ENCODE data around the gene CDC73. TPM values are rescaled to one million over a fixed set of nuclear protein-coding genes. Genes with fewer than 3 reads are reported as not detected.

CDC73 gene
- total RNA-seq, 1 donor from 2014 or later = 15.1 TPM

GRCh38 chr1:193118803-193119730, 2.8 kb upstream of the CDC73 start:
- H3K4me3 ChIP-seq (ENCODE audit: low read depth, low read length) = no peak overlapping the region
- no peak for DNase-seq (ENCODE audit: low read depth)
- TF ChIP-seq, protein P1, sequence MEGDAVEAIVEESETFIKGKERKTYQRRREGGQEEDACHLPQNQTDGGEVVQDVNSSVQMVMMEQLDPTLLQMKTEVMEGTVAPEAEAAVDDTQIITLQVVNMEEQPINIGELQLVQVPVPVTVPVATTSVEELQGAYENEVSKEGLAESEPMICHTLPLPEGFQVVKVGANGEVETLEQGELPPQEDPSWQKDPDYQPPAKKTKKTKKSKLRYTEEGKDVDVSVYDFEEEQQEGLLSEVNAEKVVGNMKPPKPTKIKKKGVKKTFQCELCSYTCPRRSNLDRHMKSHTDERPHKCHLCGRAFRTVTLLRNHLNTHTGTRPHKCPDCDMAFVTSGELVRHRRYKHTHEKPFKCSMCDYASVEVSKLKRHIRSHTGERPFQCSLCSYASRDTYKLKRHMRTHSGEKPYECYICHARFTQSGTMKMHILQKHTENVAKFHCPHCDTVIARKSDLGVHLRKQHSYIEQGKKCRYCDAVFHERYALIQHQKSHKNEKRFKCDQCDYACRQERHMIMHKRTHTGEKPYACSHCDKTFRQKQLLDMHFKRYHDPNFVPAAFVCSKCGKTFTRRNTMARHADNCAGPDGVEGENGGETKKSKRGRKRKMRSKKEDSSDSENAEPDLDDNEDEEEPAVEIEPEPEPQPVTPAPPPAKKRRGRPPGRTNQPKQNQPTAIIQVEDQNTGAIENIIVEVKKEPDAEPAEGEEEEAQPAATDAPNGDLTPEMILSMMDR (conservative IDR thresholded peaks at IDR 0.05; ENCODE audit: low read depth, low read length) = no peak

DNA sequence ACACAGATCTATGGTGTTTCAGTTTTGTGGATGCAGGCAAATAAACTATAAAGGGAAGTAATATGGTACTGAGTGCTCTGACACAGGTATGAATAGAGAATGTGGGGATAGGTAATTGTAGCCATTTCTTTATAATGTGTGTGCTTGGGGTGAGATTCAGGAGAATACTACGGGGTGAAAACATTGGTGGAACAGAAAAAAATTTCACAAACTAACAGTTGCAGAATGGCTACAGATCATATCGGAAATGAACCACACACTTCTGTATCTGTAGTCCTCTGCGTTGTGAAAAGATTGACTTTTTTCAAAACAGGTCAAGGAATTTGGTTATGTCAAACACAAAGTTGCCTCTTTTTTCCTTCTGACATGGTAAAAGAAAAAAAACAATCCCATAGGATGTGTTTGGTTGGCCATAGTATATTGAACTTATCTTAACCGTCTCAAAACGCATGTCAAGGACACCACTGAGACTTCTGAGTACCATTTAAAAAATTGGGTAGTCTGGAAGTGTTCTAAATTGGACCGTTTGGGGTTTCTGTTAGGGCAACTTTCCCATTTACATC, 1.1 kb upstream of the CDC73 start:
- DNase-seq (ENCODE audit: low read depth) = no peak
- H3K4me3 ChIP-seq (ENCODE audit: low read depth, low read length) = peak overlapping the region; percentile 96
- TF ChIP-seq, protein P1 (conservative IDR thresholded peaks at IDR 0.05; ENCODE audit: low read depth, low read length) = no peak

- TF ChIP-seq, protein P1 (conservative IDR thresholded peaks at IDR 0.05; ENCODE audit: low read depth, low read length) = no peak
- no peak for DNase-seq (ENCODE audit: low read depth)
- peak overlapping the region; percentile 96 for H3K4me3 ChIP-seq (ENCODE audit: low read depth, low read length)
Observed at GRCh38 chr1:193123751-193124150, 1.9 kb downstream of the CDC73 start.

- H3K4me3 ChIP-seq (ENCODE audit: low read depth, low read length) = no peak overlapping the region
- TF ChIP-seq, protein P1 (conservative IDR thresholded peaks at IDR 0.05; ENCODE audit: low read depth, low read length) = no peak
- DNase-seq (ENCODE audit: low read depth) = no peak
Observed at GRCh38 chr1:193125369-193125768, 3.5 kb downstream of the CDC73 start.

DNA sequence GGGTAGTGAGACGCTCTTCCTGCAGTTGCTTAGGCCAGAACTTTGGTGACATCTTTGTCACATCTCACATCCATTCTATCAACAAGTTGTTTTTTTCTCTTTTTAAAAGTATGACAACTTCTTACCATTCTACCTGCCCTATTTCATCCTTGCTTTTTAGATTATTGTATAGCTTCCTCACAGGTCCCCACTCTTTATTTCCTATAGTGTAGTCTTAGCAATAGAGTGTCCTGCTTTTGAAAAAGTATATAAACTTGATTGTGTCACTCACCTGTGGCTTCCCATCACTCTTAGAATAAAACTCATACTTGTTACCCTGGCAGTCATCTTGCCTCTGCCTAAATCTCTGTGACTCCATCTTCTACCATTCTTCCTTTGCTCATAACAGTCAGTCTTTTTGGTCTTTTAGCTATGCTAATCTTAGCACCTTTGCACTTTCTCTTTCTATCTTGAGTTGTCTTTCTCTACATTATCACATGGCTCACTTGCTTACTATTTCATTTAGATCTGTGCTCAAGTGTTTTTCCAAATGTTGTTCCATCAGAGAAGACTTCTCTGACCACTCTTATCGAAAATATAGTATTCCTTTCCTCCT, 9.5 kb downstream of the CDC73 start:
- DNase-seq (ENCODE audit: low read depth) = no peak
- TF ChIP-seq, protein P1 (conservative IDR thresholded peaks at IDR 0.05; ENCODE audit: low read depth, low read length) = no peak
- no peak overlapping the region for H3K4me3 ChIP-seq (ENCODE audit: low read depth, low read length)

- DNase-seq (ENCODE audit: low read depth) = no peak
- TF ChIP-seq, protein P1 (conservative IDR thresholded peaks at IDR 0.05; ENCODE audit: low read depth, low read length) = no peak
- H3K4me3 ChIP-seq (ENCODE audit: low read depth, low read length) = no peak overlapping the region
Observed at GRCh38 chr1:193140254-193140653, 18.4 kb downstream of the CDC73 start.
